Amygdala (tissue), 56 donors: Measurements from ENCODE around the gene LGALS1.

Source experiments
- DNase-seq, 56 donors: peaks; one replicate each; lab custom pipeline; 2025; lab: John Stamatoyannopoulos, UW

The LGALS1 gene

DNA sequence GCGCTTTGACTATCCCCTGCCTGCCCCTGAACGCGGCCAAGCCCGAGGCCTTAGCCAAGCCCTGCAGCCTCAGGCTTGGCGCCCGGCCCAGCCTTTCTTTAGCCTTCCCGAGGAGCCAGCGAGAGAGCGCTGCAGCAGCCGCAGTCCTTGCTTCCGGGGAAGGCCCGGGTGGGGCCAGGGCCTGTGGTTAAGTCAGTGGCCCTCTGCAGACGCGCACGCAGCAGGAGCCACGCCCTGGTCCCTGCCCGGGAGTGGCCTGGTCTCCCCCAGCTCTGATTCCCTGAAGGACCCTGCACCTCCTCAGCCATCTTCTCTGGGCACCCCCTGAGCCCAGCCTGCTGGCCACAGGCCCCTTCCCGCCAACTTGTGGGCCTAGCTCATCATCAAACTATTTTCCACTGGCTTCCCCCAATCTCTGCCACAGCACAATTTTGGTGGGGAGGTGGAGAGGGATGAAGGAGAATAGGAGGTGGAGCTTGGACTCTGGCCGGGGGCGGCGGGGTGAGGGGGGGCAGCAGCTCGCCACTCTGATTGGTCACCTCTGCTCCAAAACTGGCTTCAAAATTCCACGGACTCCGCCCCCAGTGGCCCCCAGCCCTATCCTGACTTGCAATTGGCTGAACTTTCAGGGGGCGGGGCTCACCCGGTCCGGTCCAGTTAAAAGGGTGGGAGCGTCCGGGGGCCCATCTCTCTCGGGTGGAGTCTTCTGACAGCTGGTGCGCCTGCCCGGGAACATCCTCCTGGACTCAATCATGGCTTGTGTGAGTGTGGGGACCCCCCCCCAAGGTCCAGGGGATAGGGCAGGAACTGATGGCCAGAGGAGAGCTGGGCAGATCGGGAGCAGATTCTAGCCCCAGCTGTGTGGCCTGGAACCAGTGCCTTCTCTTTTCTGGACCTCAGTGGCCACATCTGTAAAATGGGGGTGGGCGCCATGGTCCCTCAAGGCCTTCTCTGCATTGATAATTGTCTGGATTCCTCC lies at the start of gene LGALS1:
Gene LGALS1, plus strand, starts transcription at position 686 of the 979 bp plus-strand sequence. Its CDS starts 67 bp downstream, at position 753.
- peak in 51 of 56 donors; percentile 22 to 90 (median 72) for DNase-seq

DNA sequence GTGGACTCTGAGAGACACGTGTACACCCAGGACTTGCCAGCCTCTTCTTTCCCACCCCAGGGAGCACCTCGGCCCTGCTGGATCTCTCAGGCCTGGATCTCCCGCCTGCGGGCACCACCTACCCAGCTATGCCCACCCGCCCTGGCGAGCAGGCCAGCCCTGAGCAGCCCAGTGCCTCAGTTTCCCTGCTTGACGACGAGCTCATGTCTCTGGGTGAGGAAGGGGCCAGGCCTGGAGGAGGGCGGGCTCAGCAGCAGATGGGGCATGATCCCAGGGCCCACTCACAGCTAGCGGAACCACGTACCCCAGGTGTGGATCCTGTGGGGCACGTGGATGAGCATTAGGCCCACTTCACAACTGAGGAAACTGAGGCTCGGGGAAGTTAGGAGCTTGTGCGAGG lies 49.7 kb upstream of the LGALS1 start:
- DNase-seq, result no peak

DNA sequence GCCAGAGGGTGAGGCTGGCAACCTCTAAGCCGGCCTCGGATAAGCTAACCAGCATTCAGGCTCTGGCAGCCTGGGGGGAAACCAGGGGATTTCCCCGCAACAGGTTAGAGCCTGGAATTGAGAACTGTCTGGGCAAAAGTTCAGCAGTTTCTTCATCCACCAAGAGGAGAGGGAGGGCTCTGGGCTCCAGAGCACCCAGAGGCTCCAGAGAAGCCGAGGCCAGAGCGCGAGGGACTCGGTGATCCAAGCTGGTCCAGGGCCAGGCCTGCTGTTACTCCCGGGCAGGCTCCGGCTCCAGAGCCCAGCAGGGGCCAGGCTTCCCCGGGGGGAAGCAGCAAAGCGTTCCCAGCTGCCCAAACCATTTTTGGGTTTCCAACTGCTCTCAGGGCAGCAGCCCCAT lies 49.3 kb upstream of the LGALS1 start:
- peak in 5 of 56 donors; percentile 18 to 36 (median 28) for DNase-seq

DNA sequence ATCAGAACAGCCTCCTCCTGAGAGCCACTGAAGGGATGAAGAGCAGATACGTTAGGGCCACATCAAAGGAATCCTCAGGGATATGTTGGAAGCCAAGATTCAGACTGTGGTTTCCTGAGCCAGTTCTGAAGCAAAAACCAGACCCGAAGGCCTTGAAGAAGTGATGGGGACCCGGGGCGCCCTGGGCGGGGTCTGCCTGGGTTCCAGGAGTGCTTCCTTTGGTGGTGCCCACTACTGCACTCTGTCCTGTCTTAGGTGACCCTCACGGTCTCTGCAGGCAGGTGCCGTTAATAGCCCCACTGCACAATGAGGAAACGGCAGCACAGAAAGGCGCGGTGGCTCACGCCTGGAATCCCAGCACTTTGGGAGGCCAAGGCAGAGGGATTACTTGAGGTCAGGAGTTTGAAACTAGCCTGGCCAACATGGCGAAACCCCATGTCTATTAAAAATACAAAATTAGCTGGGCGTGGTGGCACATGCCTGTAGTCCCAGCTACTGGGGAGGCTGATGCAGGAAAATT lies 48.8 kb upstream of the LGALS1 start:
- DNase-seq, result no peak

DNA sequence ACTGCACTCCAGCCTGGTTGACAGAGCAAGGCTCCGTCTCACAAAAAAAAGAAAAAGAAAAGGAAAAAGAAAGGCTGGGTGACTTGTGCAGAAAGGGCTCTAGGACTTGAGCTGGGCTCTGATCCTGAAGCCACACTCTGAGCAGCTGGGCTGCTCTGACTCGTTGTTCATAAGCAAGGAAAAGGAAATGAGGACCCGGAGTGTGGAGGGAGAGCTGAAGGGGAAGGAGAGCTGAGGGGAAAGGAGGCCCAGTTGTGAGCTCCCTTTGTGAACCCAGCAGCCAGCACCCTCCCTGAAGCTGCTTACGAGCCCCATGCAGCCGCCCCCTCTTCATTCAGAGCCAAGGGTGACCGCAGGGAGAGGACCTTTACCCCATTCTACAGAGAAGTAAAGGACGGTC lies 48.3 kb upstream of the LGALS1 start:
- DNase-seq, result no peak

DNA sequence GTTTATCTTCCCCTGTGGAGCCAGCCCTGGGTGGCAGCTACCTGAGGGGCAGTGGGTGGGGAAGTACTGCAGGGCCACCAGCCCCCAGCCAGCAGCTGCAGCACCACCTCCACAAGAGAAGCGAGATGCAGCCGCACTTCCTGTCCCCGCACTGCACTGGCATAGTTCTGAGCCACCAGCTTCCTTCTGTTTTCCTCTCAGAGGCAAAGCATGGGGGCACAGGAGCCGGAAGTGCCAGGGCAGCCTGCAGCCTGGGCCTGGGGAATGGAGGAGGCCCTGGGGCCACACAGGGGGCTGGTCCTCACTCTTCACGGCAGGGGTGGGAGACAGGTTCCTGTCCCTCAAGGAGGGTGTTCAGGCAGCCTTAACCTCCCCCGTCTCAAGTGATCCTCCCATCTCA lies 47.9 kb upstream of the LGALS1 start:
- DNase-seq, result peak in 10 of 56 donors; percentile 6 to 51 (median 23)

DNA sequence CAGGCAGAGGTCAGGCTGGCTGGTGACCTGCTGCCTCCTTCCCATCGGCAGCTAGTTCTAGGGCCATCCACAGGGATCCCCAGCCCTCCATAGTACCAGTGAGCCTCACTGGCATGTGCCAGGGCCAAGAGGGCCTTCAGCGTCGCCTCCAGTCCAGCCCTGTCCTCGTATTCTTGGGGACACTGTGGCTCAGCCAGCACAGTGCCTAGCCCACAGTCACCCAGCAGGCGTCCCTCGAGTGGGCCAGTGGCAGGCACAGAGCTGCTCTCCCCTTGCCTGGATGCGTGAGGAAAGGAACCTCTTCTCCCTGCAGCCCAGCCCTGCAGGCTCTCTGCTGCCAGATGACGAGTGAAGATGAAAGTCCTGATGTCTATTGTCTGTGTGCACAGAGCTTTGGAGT lies 46.6 kb upstream of the LGALS1 start:
- no peak for DNase-seq

DNA sequence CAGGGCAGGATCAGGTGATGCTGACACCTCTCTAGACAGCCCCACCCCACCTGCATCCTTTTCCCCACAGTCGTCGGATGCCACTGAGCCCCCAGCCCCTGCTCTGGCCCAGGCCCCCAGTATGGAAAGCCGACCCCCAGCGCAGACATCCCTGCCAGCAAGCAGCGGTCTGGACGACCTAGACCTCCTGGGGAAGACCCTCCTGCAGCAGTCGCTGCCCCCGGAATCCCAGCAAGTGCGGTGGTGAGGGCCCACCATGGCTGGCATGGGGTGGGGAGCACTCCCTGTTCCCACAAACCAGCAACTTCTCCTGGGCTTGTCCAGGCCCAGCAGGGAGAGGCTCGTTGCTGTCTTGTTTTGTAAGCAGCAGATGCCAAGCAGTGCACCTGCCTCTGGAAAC lies 45.5 kb upstream of the LGALS1 start:
- no peak for DNase-seq

DNA sequence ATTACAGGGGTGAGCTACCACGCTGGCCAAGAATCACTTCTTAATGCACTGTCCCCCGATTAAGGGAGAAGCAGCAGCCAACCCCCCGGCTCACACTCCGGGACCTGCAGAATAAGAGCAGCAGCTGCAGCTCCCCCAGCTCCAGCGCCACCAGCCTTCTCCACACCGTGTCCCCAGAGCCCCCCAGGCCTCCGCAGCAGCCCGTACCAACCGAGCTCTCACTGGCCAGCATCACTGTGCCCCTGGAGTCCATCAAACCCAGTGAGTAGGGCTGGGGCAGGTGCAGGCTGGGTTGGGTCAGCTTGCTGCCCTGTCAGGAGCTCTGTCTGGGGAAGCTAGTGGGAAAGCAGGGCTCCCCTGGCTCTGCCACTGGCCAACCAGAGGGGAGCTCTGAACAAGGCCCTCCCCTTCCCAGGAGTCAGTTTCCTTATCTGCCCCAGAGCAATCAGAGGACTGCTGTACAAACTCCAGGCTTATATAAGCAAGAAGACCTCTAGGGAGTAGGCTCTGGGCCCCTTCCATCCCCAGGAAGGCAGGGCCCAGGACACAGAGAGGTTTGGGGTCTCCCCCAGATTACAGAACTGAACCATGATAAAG lies 44.5 kb upstream of the LGALS1 start:
- DNase-seq, result no peak

DNA sequence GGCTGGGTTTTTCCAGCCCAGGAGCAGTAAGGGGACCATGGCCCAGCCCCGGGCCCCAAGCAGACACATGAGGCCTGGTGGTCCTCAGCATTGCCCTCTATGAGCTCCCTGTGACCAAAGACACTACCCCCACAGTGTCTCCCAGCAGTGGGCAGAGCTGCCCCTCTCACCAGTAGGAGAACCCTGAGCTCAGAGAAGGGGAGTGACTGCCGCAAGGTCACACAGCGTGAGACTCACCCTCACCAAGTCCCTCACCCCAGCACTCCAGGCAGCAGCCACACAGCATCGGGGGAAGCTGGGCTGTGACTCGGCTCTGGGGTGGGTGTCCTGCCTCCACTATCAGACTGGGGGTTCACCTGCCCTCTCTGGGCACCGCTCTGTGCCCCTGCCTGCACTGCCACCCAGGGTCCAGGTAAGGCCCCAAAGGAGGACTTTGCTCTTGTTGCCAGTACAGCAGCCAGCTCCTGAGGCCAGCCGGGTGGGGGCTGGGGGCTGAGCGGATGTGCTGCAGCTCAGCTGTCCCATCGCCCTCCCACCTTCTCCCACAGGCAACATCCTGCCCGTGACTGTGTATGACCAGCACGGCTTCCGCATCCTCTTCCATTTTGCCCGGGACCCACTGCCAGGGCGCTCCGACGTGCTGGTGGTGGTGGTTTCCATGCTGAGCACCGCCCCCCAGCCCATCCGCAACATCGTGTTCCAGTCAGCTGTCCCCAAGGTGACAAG lies 43.8 kb upstream of the LGALS1 start:
- no peak for DNase-seq

GRCh38 chr22:37632174-37633088 lies 43.0 kb upstream of the LGALS1 start:
- DNase-seq, result no peak

DNA sequence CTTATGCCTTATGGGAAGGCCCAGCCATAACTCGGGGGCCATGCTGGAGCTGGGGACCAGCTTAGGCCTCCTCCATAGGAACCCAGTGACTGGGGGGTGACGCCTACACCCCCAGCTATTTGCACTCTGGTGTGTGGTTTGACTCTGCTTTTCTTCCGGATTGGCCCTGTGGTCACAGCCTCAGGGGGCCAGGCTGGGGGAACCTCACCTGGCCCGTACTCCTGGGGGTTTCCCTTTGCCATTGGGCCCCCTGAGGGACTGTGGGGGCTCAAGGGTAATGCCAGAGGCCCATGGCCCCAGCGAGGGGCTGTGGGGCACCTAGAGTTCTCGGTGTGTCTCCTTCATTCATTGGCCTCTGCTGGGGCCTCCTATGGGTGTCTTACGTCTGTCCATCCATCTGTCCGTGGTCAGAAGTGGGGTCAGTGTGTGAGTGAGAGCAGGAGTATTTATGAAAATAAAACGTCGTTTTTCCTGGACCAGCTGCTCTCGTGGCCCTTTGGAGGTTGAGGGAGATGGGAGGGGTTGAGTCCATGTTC lies 42.3 kb upstream of the LGALS1 start:
- DNase-seq, result no peak

DNA sequence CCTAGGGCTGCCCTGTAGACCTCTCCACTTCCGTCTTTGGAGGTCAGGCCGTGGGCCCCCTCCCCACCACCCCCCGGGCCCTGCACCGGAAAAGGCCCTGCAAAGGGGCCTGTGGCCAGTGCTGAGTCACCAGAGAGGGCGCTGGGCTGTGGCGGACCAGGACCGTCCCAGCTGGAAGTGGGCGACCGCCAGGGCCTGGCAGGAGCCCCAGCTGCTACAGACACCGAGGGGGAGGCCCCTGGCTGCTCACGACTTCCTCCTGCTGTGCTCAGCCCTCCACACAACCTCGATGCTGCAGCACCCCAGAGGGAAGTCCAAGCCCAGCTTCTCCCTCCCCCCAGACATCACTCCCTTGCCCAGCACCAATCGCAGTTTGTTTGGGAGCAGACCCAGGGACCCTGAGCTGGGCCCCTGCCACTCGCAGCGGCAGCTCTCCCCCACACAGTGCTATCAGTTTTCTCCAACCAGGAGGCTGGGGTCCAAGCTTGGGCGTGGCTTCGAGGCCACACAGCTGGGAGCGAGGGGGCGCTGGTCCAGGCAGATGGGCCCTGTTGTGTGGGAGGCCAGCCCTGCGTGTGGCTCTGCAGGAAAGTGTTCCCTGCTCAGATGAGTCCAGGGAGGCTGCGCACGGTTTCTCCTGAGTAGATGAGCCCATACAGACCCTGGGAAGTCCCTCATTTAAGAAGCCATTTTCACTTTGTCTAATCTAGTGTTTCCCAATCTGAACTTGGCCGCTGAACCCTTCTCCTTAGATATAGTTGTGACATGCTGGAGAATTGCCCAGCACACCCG lies 41.6 kb upstream of the LGALS1 start:
- DNase-seq, result peak in 54 of 56 donors; percentile 19 to 84 (median 70)

DNA sequence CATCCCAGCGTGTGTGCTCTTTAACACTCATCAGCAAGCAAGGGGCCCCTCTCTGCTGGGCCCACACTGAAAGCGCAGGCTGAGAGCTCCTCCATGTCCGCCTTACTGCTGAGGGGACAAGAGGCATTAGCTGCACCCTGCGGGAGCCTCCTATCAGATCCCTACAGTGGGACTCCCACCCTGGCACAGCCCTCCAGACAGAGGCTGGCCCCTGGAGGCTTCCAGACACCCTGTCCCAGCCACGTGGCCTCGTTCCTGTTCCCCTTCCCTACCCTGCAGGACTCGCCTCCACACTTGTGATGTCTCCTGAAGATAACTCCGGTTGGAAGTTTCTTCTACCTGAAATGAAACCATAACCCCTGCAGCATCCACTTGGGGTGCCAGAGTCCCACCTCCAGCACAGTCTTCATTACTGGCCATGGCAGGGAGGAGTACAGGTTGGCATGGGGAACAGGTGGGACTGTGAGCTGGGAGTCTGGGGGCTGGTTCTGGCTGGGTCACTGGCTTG lies 41.0 kb upstream of the LGALS1 start:
- peak in 3 of 56 donors; percentile 14 to 36 (median 20) for DNase-seq

DNA sequence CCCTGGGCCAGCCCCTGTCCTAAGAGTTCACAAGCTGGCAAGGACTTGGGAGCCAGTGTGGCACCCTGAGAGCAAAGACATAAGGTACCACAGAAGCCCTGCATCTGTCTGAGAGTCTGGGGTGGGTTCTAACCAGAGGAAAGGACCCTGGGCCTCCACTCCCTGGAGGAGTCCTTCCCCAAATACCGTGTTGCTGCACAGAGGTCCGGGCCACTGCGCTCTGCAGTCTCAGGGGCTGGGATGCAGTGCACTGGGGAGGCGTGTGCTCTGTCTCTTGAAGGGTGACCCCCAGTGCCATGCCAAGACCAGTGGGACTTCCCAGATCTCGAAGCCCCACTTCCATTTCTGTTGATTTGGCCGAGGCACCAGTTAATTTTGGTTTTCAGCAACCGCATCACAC lies 40.3 kb upstream of the LGALS1 start:
- no peak for DNase-seq

- peak in 2 of 56 donors; percentile 28 to 43 for DNase-seq
These were observed 39.1 kb upstream of the LGALS1 start for GRCh38 chr22:37636186-37636948.

DNA sequence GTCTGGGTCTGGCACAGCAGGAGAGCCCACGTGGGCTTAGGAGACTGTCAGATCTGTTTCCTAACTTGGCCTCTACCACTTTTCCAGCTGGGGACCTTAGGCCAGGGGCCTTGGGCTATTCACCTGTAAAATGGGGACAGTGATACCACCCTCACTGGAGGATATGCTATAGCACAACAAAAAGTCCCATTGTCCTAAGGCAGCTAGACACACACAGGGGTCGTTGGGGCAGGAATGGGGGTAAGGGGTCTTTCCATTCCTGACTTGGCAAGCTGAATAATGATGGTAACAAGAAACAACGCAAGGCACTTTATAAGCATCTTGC lies 38.5 kb upstream of the LGALS1 start:
- DNase-seq, result no peak
